ENCODE measurements around the gene PLSCR5.

- TF ChIP-seq CTCF (IDR thresholded peaks at IDR 0.05) (no peak), POLR2A (IDR thresholded peaks at IDR 0.05) (no peak)
These were observed 67.5 kb downstream of the PLSCR5 start for GRCh38 chr3:146537603-146538002.
